MM.1S (cell line): ENCODE results near the gene HPS4.

Experiments used
- DNase-seq: peaks from one replicate; pipeline ENCODE4 v3.0.0-alpha.2; 2015
- H2AFZ ChIP-seq: fragments of 300-600 bp; sonication (generic); 2 replicates; pipeline ENCODE4 v1.6.0; 2016; ENCODE audit warnings: antibody characterized with exemption, low read length
- H3F3A ChIP-seq: fragments of 300-600 bp; sonication (generic); 2 replicates; pipeline ENCODE4 v1.6.1; 2016; ENCODE audit warnings: mild to moderate bottlenecking, antibody characterized with exemption, low read length, moderate library complexity, mixed read lengths; ENCODE audit not compliant: insufficient read depth
- H3K27ac ChIP-seq: fragments of 300-600 bp; sonication (generic); 2 replicates; pipeline ENCODE4 v1.5.1; 2016; ENCODE audit warnings: mild to moderate bottlenecking, low read length
- H3K27me3 ChIP-seq: fragments of 300-600 bp; sonication (generic); replicated peaks from 2 replicates; pipeline ENCODE4 v1.6.0; 2016; ENCODE audit warnings: low read length; ENCODE audit not compliant: insufficient read depth
- H3K36me3 ChIP-seq: fragments of 300-600 bp; sonication (generic); replicated peaks from 2 replicates; pipeline ENCODE4 v1.6.1; 2016; ENCODE audit warnings: mild to moderate bottlenecking, low read length, mixed read lengths; ENCODE audit not compliant: insufficient read depth
- H3K4me1 ChIP-seq: fragments of 300-600 bp; sonication (generic); 2 replicates; pipeline ENCODE4 v1.6.1; 2016; ENCODE audit warnings: low read length, mixed read lengths
- H3K4me2 ChIP-seq: fragments of 300-600 bp; sonication (generic); 2 replicates; pipeline ENCODE4 v1.6.0; 2016; ENCODE audit warnings: low read depth, low read length
- H3K4me3 ChIP-seq: fragments of 300-600 bp; sonication (generic); 2 replicates; pipeline ENCODE4 v1.5.1; 2016; ENCODE audit warnings: low read length, mixed read lengths
- H3K79me2 ChIP-seq: fragments of 300-600 bp; sonication (generic); 2 replicates; pipeline ENCODE4 v1.6.1; 2016; ENCODE audit warnings: mixed run types, low read length, mixed read lengths
- H3K9ac ChIP-seq: fragments of 300-600 bp; sonication (generic); 2 replicates; pipeline ENCODE4 v1.6.1; 2016; ENCODE audit warnings: low read length, mixed read lengths
- H3K9me2 ChIP-seq: fragments of 300-600 bp; sonication (generic); replicated peaks from 2 replicates; pipeline ENCODE4 v1.6.1; 2016; ENCODE audit warnings: mild to moderate bottlenecking, low read length, mixed read lengths; ENCODE audit not compliant: insufficient read depth
- H3K9me3 ChIP-seq: fragments of 300-600 bp; sonication (generic); replicated peaks from 2 replicates; pipeline ENCODE4 v1.6.1; 2016; ENCODE audit warnings: mild to moderate bottlenecking, low read length, mixed read lengths; ENCODE audit not compliant: insufficient read depth
- H4K20me1 ChIP-seq: fragments of 300-600 bp; sonication (generic); 2 replicates; pipeline ENCODE4 v1.6.1; 2016; ENCODE audit warnings: mild to moderate bottlenecking, low read length, moderate library complexity, mixed read lengths; ENCODE audit not compliant: insufficient read depth
- EZH2 ChIP-seq: fragments of 300-600 bp; sonication (generic); optimal IDR thresholded peaks from 2 replicates; pipeline ENCODE3; 2017; ENCODE audit warnings: low read depth, mild to moderate bottlenecking, antibody characterized with exemption, low read length, mixed read lengths
- EZH2phosphoT487 ChIP-seq: fragments of 300-600 bp; sonication (generic); IDR thresholded peaks from 2 replicates; pipeline ENCODE4 v1.6.1; 2018; ENCODE audit warnings: antibody characterized with exemption, low read length
- TF ChIP-seq, protein P1 (sequence below): fragments of 300-600 bp; sonication (generic); IDR thresholded peaks from 2 replicates; pipeline ENCODE4 v1.5.1; 2016; ENCODE audit warnings: antibody characterized with exemption, low read length, mixed read lengths

HPS4 gene

DNA sequence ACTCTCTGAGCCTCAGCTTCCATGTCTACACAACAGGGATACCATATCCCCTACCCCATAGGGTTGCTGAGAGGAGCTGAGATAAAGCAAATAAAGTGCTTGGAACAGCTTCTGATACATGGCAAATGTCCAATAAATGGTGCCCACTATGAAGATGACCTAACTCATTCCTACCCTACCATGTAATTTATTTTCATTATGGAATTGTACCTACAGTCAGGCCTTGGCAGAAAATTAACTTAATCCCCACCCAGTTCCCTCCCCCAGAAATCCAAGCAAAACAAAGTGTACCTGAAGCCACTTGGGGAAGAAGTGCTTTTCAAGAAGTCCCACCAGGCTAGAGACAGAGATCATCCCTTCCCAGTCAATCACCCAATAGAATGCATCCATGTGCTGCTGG is 10.9 kb upstream of the HPS4 start:
- no peak overlapping the region for H3K9ac ChIP-seq
- H3F3A ChIP-seq = no peaks in the 10 kb centered on the region; the same call in 1 of the 2 replicates
- no peak for DNase-seq
- no peaks in the 10 kb centered on the region for H4K20me1 ChIP-seq
- no peak overlapping the region for H3K4me3 ChIP-seq
- H3K9me3 ChIP-seq = no peaks in the 10 kb centered on the region
- no peaks in the 10 kb centered on the region for H3K4me1 ChIP-seq
- H2AFZ ChIP-seq = no peak overlapping the region
- H3K27ac ChIP-seq = no peak overlapping the region
- H3K27me3 ChIP-seq = no peaks in the 10 kb centered on the region
- peaks cover 52% of the 10 kb centered on the region for H3K79me2 ChIP-seq
- TF ChIP-seq EZH2phosphoT487 (no peak), EZH2 (no peak)
- TF ChIP-seq, protein P1, sequence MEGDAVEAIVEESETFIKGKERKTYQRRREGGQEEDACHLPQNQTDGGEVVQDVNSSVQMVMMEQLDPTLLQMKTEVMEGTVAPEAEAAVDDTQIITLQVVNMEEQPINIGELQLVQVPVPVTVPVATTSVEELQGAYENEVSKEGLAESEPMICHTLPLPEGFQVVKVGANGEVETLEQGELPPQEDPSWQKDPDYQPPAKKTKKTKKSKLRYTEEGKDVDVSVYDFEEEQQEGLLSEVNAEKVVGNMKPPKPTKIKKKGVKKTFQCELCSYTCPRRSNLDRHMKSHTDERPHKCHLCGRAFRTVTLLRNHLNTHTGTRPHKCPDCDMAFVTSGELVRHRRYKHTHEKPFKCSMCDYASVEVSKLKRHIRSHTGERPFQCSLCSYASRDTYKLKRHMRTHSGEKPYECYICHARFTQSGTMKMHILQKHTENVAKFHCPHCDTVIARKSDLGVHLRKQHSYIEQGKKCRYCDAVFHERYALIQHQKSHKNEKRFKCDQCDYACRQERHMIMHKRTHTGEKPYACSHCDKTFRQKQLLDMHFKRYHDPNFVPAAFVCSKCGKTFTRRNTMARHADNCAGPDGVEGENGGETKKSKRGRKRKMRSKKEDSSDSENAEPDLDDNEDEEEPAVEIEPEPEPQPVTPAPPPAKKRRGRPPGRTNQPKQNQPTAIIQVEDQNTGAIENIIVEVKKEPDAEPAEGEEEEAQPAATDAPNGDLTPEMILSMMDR = no peak
- H3K9me2 ChIP-seq = no peaks in the 10 kb centered on the region
- H3K4me2 ChIP-seq = no peak overlapping the region
- peaks cover 22% of the 10 kb centered on the region for H3K36me3 ChIP-seq

DNA sequence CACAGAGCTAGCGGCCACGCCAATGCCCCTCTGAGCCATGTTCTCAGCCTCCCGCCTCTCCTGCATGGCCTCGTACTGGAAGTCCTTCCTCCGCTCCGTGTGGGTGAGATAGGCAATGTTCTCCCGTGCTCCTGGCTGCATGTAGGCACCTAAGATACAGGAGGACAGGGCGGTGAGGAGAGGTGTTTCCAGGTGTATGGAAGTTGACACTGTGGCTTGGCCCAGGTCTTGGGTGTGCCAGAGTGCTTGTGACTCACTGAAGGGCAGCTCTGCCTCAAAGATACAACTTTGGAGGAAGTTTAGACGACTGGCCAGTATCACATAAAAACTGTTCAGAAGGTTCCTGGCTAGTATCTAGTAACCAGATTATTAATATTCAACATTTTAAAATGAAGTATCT is 8.6 kb upstream of the HPS4 start:
- Histone ChIP-seq H3K4me2 (no peak overlapping the region), H3K9me2 (no peaks in the 10 kb centered on the region), H3K79me2 (peaks cover 47% of the 10 kb centered on the region), H3F3A (no peaks in the 10 kb centered on the region; the same call in 1 of the 2 replicates), H4K20me1 (no peaks in the 10 kb centered on the region), H3K4me1 (no peaks in the 10 kb centered on the region), H3K27me3 (no peaks in the 10 kb centered on the region), H3K9me3 (no peaks in the 10 kb centered on the region), H2AFZ (no peak overlapping the region), H3K9ac (no peak overlapping the region), H3K27ac (no peak overlapping the region), H3K4me3 (no peak overlapping the region), H3K36me3 (peaks cover 19% of the 10 kb centered on the region)
- TF ChIP-seq EZH2phosphoT487 = no peak
- no peak for TF ChIP-seq EZH2
- TF ChIP-seq, protein P1 = no peak
- no peak for DNase-seq

DNA sequence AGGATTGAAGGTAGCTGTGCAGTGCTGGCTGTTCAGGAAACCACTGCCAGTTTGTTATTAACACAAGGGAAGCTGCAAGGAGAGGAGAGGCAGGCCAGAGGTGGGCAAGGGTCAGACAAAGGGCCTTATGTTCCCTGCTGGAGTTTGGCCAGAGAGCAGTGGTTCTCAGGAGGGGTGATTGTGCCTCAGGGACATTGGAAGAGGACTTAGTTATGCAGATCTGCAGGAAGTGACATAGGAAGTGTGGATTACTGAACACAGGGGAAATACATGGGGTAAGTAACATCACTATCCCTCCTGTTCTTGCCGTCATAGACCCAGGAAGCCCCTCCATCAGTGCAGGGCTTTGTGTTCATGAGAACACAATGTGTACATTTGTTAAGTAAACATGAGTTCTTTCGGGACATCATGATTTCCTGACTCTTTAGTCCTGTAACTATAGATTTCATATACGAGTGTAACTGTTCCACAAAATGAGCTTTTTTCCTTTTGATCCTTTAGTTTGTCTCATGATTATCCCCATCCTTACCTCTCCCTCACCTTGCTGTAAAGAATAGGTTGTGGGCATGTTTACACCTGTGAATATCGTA is 6.0 kb upstream of the HPS4 start:
- no peaks in the 10 kb centered on the region for H3K9me2 ChIP-seq
- H3K4me2 ChIP-seq = no peak overlapping the region
- no peak overlapping the region for H3K27ac ChIP-seq
- H3K36me3 ChIP-seq = peaks cover 11% of the 10 kb centered on the region
- peaks cover 9% of the 10 kb centered on the region for H3F3A ChIP-seq
- no peaks in the 10 kb centered on the region for H3K9me3 ChIP-seq
- H3K4me3 ChIP-seq = no peak overlapping the region
- H3K4me1 ChIP-seq = peaks cover 12% of the 10 kb centered on the region; the same call in 1 of the 2 replicates
- no peak for TF ChIP-seq EZH2phosphoT487
- H2AFZ ChIP-seq = no peak overlapping the region
- H3K27me3 ChIP-seq = no peaks in the 10 kb centered on the region
- peaks cover 54% of the 10 kb centered on the region for H3K79me2 ChIP-seq
- H4K20me1 ChIP-seq = no peaks in the 10 kb centered on the region
- no peak overlapping the region for H3K9ac ChIP-seq
- no peak for DNase-seq

DNA sequence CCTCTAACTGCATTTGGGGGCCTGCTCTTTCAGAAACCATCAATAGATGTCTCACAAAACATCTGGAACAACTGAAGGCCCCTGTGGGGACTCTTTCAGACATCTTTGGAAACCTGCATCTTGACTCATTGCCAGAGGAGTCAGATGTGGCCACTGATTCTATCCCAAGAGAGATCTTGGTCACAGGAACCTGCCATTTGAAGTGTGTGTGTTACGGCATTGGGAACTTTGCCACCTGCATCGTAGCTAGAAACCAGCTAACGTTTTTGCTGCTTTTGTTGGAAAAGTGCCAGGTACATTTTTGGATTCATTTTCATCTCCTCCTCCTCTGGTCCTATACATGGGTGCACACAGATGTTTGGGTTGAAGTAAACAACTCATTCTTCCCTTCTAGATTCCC is 4.4 kb upstream of the HPS4 start:
- Histone ChIP-seq H4K20me1 (no peaks in the 10 kb centered on the region), H3K4me1 (peaks cover 12% of the 10 kb centered on the region; the same call in 1 of the 2 replicates), H3K4me3 (no peak overlapping the region), H2AFZ (no peak overlapping the region), H3K4me2 (no peak overlapping the region), H3K9me2 (no peaks in the 10 kb centered on the region), H3K9ac (no peak overlapping the region), H3K27ac (no peak overlapping the region), H3K27me3 (no peaks in the 10 kb centered on the region), H3F3A (peaks cover 16% of the 10 kb centered on the region), H3K79me2 (peaks cover 55% of the 10 kb centered on the region), H3K9me3 (no peaks in the 10 kb centered on the region), H3K36me3 (peaks cover 2% of the 10 kb centered on the region; the same call in 1 of the 2 replicates)
- TF ChIP-seq EZH2 = no peak
- TF ChIP-seq EZH2phosphoT487 = no peak
- TF ChIP-seq, protein P1 = no peak
- no peak for DNase-seq
